IPS-15b (cell line): ENCODE results near the gene SLCO6A1.

Experiments used
- H3K27me3 ChIP-seq: one replicate; pipeline ENCODE4 v1.6.1; 2013; ENCODE audit warnings: low read length; ENCODE audit not compliant: control insufficient read depth, insufficient read depth
- H3K36me3 ChIP-seq: one replicate; pipeline ENCODE4 v1.6.1; 2013; ENCODE audit warnings: low read length; ENCODE audit not compliant: control insufficient read depth, insufficient read depth
- H3K4me1 ChIP-seq: one replicate; pipeline ENCODE4 v1.6.1; 2013; ENCODE audit warnings: mild to moderate bottlenecking, low read length; ENCODE audit not compliant: control insufficient read depth, insufficient read depth
- H3K4me3 ChIP-seq: one replicate; pipeline ENCODE4 v1.5.1; 2013; ENCODE audit warnings: low read depth, low read length
- H3K9ac ChIP-seq: one replicate; pipeline ENCODE4 v1.6.1; 2013; ENCODE audit warnings: low read depth, mild to moderate bottlenecking, low read length
- H3K9me3 ChIP-seq: one replicate; pipeline ENCODE4 v1.6.1; 2013; ENCODE audit warnings: mild to moderate bottlenecking, low read length; ENCODE audit not compliant: control insufficient read depth, insufficient read depth

The SLCO6A1 gene, protein sequence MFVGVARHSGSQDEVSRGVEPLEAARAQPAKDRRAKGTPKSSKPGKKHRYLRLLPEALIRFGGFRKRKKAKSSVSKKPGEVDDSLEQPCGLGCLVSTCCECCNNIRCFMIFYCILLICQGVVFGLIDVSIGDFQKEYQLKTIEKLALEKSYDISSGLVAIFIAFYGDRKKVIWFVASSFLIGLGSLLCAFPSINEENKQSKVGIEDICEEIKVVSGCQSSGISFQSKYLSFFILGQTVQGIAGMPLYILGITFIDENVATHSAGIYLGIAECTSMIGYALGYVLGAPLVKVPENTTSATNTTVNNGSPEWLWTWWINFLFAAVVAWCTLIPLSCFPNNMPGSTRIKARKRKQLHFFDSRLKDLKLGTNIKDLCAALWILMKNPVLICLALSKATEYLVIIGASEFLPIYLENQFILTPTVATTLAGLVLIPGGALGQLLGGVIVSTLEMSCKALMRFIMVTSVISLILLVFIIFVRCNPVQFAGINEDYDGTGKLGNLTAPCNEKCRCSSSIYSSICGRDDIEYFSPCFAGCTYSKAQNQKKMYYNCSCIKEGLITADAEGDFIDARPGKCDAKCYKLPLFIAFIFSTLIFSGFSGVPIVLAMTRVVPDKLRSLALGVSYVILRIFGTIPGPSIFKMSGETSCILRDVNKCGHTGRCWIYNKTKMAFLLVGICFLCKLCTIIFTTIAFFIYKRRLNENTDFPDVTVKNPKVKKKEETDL

DNA sequence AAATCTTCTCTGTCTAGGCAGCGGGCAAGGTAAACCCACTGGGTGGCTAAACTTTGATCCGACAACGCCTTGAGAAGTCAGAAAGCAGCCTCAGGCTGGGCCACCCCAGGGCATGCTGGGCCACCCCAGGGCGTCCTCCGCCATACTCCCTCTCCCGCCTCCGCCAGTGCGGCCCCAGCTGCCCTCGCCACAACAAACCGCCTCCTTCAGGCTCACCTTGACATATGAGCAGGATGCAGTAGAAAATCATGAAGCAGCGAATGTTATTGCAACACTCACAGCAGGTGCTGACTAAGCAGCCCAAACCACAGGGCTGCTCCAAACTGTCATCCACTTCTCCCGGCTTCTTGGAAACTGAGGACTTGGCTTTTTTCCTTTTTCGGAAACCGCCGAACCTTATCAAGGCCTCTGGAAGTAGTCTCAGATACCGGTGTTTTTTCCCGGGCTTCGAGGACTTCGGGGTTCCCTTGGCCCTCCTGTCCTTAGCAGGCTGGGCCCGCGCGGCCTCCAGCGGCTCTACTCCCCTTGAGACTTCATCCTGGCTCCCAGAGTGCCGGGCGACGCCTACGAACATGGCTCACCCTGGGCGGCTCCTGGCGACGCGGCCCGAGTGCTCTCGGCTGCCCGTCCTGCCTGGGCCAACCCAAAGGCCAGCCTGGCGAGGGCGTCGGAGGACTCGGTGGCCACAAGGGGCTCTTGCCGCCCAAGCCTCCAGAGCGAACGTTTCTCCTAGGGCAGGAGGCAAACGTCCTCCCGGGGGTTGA is at the start of gene SLCO6A1:
Gene SLCO6A1 (minus strand): TSS at position 731 of the 764 bp plus-strand sequence. CDS start 157 bp downstream, at position 574.
- no peak within 1 kb of the TSS for H3K4me3 ChIP-seq
- no peaks in the 10 kb centered on the region for H3K36me3 ChIP-seq
- no peaks in the 10 kb centered on the region for H3K27me3 ChIP-seq
- H3K4me1 ChIP-seq = no peaks in the 10 kb centered on the region
- H3K9me3 ChIP-seq = no peaks in the 10 kb centered on the region
- no peak within 1 kb of the TSS for H3K9ac ChIP-seq

GRCh38 chr5:102547141-102548035 is 48.6 kb upstream of the SLCO6A1 start:
- Histone ChIP-seq H3K36me3 (no peaks in the 10 kb centered on the region), H3K27me3 (no peaks in the 10 kb centered on the region), H3K4me1 (peaks cover 3% of the 10 kb centered on the region), H3K4me3 (no peak overlapping the region), H3K9me3 (no peaks in the 10 kb centered on the region), H3K9ac (no peak overlapping the region)

- no peaks in the 10 kb centered on the region for H3K36me3 ChIP-seq
- no peak overlapping the region for H3K9ac ChIP-seq
- no peaks in the 10 kb centered on the region for H3K27me3 ChIP-seq
- no peaks in the 10 kb centered on the region for H3K9me3 ChIP-seq
- no peak overlapping the region for H3K4me3 ChIP-seq
- H3K4me1 ChIP-seq = peaks cover 3% of the 10 kb centered on the region
Measured at GRCh38 chr5:102545175-102545574, 46.4 kb upstream of the SLCO6A1 start.

DNA sequence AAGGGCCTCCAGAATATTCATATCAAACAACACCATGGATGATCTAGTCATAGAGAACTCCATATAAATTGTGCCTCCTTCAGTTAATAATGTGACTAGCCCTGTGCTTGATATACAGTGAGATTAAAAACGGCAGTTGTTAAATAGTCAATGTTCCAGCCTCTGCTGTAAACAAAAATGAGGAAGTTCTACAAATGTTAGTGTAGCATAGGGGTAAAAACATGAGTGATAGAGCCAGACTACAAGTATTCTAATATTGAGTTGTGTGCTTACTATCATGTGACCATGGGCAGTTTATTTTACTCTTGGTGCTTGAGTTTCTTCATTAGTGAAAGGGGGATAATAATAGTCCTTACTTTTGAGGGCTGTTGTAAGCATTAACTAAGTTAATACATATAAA is 43.3 kb upstream of the SLCO6A1 start:
- H3K4me3 ChIP-seq = no peak overlapping the region
- peaks cover 3% of the 10 kb centered on the region for H3K4me1 ChIP-seq
- H3K9ac ChIP-seq = no peak overlapping the region

DNA sequence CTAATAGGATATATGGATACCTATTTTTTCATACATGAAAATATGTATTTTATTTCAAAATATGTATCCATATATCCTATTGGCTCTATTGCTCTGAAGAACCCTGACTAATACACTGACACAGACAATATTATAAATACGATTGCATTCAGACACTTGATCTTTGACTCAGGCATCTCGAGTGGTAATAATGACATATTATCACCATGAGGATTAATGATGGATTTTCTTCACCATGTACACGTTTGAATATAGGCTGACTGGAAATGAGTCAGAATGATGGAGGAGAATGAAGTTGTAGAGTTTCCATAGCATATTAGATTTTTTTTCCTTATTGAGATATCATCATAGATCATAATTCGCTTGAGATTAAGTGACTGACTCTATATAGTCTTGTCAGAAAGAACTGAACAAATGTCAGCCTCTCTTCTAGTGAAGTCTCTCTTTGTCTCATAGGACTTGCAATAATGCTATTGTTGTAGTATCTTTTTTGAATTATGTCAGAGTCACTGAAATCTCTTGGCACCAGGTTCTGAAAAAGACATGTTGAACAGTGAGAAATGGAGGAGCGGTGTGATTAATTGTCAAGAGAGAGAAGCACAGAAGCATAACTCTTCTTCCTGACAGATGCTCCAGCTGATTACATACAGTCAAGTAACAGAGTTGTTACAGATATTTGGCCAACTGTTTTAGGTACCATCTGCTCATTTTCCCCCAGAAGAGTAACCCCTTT is 41.4 kb upstream of the SLCO6A1 start:
- no peak overlapping the region for H3K9ac ChIP-seq
- H3K27me3 ChIP-seq = no peaks in the 10 kb centered on the region
- no peak overlapping the region for H3K4me3 ChIP-seq
- peaks cover 3% of the 10 kb centered on the region for H3K4me1 ChIP-seq
- no peaks in the 10 kb centered on the region for H3K9me3 ChIP-seq
- no peaks in the 10 kb centered on the region for H3K36me3 ChIP-seq

More for the DNA sequence above, 43.3 kb upstream of the SLCO6A1 start:
- Histone ChIP-seq H3K36me3 (no peaks in the 10 kb centered on the region), H3K27me3 (no peaks in the 10 kb centered on the region), H3K9me3 (no peaks in the 10 kb centered on the region)

GRCh38 chr5:102539562-102539961 is 40.8 kb upstream of the SLCO6A1 start:
- no peaks in the 10 kb centered on the region for H3K9me3 ChIP-seq
- H3K4me1 ChIP-seq = no peaks in the 10 kb centered on the region
- H3K36me3 ChIP-seq = no peaks in the 10 kb centered on the region
- H3K9ac ChIP-seq = no peak overlapping the region
- H3K27me3 ChIP-seq = no peaks in the 10 kb centered on the region
- no peak overlapping the region for H3K4me3 ChIP-seq

GRCh38 chr5:102537011-102537410 is 38.2 kb upstream of the SLCO6A1 start:
- Histone ChIP-seq H3K36me3 (no peaks in the 10 kb centered on the region), H3K9me3 (no peaks in the 10 kb centered on the region), H3K27me3 (no peaks in the 10 kb centered on the region), H3K9ac (no peak overlapping the region), H3K4me1 (no peaks in the 10 kb centered on the region), H3K4me3 (no peak overlapping the region)

GRCh38 chr5:102536323-102536928 is 37.6 kb upstream of the SLCO6A1 start:
- Histone ChIP-seq H3K9me3 (no peaks in the 10 kb centered on the region), H3K27me3 (no peaks in the 10 kb centered on the region)

DNA sequence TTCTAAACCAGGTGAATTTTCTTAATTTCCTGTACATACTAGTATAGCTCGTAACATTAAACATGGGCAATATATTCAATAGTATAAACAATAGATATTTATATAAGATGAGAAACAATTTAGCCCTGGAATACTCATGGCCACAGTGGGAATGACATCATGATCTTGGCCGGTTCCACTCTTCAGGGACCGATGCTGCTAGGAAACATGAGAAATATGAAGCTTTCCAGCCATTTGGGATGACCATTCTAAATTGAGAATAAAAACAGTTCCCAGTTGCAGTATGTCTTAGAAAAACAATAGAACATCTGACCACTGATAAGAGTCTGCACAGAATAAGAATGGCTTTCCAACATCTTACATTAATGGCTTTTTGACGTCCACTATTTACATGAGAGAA is 33.3 kb upstream of the SLCO6A1 start:
- Histone ChIP-seq H3K9ac (no peak overlapping the region), H3K4me1 (no peaks in the 10 kb centered on the region), H3K4me3 (no peak overlapping the region), H3K27me3 (no peaks in the 10 kb centered on the region), H3K9me3 (no peaks in the 10 kb centered on the region), H3K36me3 (no peaks in the 10 kb centered on the region)

More at GRCh38 chr5:102536323-102536928, 37.6 kb upstream of the SLCO6A1 start:
- H3K9ac ChIP-seq = no peak overlapping the region
- no peaks in the 10 kb centered on the region for H3K4me1 ChIP-seq
- no peak overlapping the region for H3K4me3 ChIP-seq
- no peaks in the 10 kb centered on the region for H3K36me3 ChIP-seq

DNA sequence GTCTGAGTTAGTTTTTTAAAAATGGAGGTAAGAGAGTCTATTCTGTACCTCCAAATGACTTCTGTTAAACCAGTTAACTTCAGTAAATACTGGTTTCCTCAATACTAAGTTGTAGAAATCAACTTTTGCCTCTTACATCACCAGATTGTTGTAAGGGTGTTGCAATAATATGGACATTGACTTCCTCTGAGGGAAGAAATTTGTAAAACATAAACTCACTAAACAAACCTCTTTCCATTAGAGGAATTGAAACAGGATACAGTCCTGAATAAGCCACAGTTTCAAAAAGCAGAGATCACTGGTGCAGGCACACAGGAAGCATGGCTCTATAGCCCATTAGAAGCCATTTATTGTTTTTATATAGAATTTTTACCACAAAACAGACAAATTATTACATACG is 32.7 kb upstream of the SLCO6A1 start:
- Histone ChIP-seq H3K9ac (no peak overlapping the region), H3K36me3 (no peaks in the 10 kb centered on the region)

More for the DNA sequence above, 32.7 kb upstream of the SLCO6A1 start:
- Histone ChIP-seq H3K27me3 (no peaks in the 10 kb centered on the region), H3K4me3 (no peak overlapping the region), H3K4me1 (no peaks in the 10 kb centered on the region), H3K9me3 (no peaks in the 10 kb centered on the region)
